SKM-1 (cell line): ENCODE measurements around the gene ALDOC.

Experiments used
- DNase-seq: peaks from one replicate; lab custom pipeline; 2025; ENCODE audit not compliant: unreplicated experiment; lab: John Stamatoyannopoulos, UW

The ALDOC gene

GRCh38 chr17:28533091-28533807, 43.4 kb downstream of the ALDOC start:
- DNase-seq = no peak

- no peak for DNase-seq
These were observed 44.4 kb downstream of the ALDOC start for GRCh38 chr17:28532050-28532960.

GRCh38 chr17:28530926-28531325, 45.8 kb downstream of the ALDOC start:
- DNase-seq = no peak

- DNase-seq = no peak
These were observed 46.4 kb downstream of the ALDOC start for GRCh38 chr17:28530250-28530649.

DNA sequence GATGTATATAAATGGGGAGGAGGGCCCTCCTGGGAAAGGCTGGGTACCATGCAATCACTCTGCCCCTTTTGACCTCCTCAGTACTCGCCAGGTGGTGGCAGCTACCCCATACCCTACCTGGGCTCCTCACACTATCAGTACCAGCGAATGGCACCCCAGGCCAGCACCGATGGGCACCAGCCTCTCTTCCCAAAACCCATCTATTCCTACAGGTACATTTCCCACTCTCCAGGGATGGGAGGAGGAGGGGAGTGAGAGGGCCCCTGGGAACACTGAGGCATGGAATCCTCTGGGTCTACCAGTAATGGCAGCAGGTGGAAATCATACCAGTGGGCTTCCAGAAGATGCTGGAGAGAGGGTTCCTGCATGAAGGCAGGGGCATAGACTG, 47.7 kb downstream of the ALDOC start:
- DNase-seq = no peak

DNA sequence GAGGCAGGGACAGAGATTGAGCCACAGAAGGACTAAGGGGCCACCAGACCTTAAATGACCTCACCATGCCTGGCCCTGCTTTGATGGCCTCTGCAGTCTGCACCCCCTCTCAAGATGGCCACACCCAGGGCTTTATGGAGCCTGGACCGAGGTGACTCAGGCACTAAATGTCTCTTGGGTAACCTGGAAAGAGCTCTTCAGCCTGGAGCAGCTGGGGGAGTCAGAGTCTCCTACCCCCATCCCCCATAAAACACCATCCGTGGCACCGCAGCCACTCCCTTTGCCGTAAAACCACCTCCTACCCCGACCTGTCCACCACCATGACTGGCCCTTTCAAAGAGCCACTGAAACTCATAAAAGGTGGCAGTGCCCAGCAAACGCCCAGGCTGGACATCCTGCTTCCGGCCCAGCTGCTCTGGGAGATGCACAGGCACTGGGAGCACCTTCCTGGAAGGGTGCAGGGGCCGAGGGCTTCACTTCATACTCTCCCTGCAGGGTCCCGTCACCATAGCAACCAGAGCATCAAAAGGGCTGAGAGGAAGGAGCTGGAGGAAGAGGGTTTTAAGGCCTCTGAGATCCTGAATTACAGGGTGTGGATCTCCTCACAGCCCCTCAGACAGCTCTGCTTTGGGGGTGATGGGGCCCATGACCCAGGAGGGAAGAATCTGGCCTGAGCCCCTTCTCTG, 48.2 kb downstream of the ALDOC start:
- no peak for DNase-seq

DNA sequence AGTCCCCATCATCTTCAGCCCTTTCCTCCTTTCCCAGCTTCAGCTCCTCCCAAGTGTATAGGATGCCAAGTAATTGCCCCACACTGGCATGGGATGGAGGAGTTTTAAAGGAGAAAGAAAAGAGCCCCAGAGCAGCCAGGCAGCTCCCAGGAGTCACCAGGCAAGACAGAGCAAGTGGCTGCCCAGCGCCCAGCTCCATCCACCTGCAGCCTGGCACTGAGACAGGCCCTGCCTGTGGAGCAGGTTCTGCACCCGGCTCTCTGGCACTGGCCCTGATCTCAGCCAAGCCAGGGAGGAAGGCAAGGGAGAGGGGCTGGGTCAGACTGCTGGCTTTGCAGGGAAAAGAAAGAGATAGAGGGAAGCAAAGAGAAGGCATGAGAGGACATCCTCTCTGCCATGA, 48.8 kb downstream of the ALDOC start:
- no peak for DNase-seq

DNA sequence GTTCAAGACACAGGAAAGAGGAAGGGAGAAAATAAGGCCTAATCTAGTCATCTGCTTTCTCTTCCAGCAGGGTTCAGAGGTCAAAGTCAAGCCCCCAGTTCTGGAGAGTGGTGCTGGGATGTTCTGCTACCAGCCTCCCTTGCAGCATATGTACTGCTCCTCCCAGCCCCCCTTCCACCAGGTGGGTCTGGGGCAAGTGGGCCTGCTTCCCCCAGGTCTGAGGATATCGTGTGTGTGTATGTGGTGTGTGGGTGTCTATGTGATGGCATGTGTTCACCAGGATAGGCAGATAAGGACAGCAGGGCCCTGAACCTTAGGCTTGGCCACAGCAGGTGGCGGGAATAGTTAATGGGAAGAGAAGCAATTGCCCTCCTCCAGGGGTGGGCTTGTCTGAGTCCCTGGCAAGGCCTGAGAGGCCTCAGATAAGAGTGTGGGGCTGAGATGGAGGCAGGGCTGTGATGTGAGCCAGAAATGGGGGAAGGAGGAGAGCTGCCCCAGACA, 49.5 kb downstream of the ALDOC start:
- no peak for DNase-seq

DNA sequence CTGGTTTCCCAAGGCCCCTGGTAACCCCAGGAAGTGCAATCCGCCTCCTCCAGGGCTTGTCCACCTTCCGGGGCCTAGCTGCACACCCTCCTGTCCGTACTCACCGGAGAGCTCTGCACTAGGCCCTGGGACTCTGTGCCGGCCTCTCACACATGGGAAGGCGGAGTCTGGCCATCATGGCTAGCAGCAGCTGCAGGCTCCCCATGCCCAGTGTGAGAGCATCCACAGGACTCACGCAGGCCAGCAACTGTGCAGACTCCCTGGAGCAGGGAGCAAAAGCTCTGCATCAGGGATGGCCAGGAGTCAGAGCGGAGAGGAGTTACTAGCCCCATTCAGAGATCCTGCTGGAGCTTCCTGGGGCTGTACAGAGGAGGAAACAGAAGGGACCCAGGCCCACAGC, 50.3 kb downstream of the ALDOC start:
- no peak for DNase-seq

GRCh38 chr17:28524476-28525424, 51.9 kb downstream of the ALDOC start:
- no peak for DNase-seq

- no peak for DNase-seq
These were observed 52.8 kb downstream of the ALDOC start for GRCh38 chr17:28523876-28524275.

GRCh38 chr17:28523186-28523585, 53.5 kb downstream of the ALDOC start:
- no peak for DNase-seq
